ENCODE data around the gene ADAMTS8.
A peak's percentile ranks its signal among the peaks of the same experiment; 100 is the strongest.

Gene ADAMTS8

DNA sequence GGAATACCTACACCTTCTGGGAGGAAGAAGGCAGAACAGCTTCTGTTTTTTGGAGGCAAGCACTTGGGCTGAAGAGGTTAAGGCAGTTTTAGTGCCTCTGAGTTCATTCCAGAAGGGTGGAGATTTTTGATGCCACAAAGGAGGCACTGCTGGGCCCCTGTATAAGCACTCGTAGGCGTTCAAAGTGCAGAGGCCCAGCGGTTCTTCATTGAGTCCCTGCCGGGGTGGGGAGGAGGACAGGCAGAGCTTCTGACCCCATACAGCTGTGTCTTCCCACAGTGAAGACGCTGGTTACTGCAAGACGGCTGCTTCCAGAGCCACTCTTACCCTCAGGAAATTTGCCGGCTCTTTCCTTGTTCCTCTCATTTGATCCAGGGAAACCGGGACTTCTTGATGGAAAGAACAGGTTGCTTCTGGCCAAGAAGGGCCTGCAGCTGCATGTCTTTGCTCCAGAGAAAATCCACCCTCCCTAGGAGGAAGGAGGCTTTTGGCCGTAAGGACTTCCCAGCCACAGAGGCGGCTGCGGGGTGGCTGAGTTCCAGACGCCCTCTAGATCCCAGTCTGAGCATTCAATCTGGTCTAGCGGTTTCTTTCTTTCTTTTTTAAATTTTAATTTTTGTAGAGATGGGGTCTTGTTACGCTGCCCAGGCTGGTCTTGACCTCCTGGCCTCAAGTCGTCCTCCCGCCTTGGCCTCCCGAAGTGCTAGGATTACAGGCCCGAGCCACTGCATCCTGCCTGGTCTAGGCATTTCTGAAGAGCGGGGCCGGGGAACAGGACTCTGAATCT lies 29.4 kb upstream of the ADAMTS8 start:
- no peak overlapping the region for H3K4me3 ChIP-seq (ENCODE audit: low read depth, low read length)
- no peaks in the 10 kb centered on the region for H3K9me3 ChIP-seq (ENCODE audit: control insufficient read depth, insufficient read depth, low read length)
- H3K4me1 ChIP-seq (ENCODE audit: control insufficient read depth, insufficient read depth, low read length): no peaks in the 10 kb centered on the region
- no peak overlapping the region for H3K27ac ChIP-seq (ENCODE audit: low read depth, low read length)
- H3K27me3 ChIP-seq (ENCODE audit: control insufficient read depth, insufficient read depth, low read length): peaks cover 38% of the 10 kb centered on the region
- no peaks in the 10 kb centered on the region for H3K36me3 ChIP-seq (ENCODE audit: control insufficient read depth, insufficient read depth, low read length)
- H3K9ac ChIP-seq (ENCODE audit: low read depth, low read length): no peak overlapping the region

DNA sequence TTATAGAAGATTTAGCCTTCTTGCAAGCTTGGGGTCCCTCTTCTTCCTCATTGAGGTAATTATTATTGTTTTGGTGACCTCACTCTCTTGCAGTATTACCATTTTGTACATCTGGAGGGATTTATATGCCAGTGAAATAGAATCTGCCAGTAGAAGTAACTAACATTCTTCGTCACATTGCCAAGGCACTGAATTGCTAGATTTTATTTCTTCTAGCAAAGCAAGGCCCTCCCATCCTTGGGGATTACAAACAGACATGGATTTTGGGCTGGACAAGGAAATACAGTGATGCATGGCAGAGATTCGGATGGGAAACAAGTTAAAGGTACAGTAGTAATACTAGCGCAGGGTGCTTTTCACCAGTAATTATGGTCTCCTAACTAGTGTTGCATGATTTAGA lies 27.9 kb upstream of the ADAMTS8 start:
- H3K36me3 ChIP-seq (ENCODE audit: control insufficient read depth, insufficient read depth, low read length): no peaks in the 10 kb centered on the region
- H3K27ac ChIP-seq (ENCODE audit: low read depth, low read length): no peak overlapping the region
- H3K27me3 ChIP-seq (ENCODE audit: control insufficient read depth, insufficient read depth, low read length): peaks cover 53% of the 10 kb centered on the region
- H3K4me3 ChIP-seq (ENCODE audit: low read depth, low read length): no peak overlapping the region
- no peaks in the 10 kb centered on the region for H3K9me3 ChIP-seq (ENCODE audit: control insufficient read depth, insufficient read depth, low read length)
- H3K4me1 ChIP-seq (ENCODE audit: control insufficient read depth, insufficient read depth, low read length): no peaks in the 10 kb centered on the region
- no peak overlapping the region for H3K9ac ChIP-seq (ENCODE audit: low read depth, low read length)

DNA sequence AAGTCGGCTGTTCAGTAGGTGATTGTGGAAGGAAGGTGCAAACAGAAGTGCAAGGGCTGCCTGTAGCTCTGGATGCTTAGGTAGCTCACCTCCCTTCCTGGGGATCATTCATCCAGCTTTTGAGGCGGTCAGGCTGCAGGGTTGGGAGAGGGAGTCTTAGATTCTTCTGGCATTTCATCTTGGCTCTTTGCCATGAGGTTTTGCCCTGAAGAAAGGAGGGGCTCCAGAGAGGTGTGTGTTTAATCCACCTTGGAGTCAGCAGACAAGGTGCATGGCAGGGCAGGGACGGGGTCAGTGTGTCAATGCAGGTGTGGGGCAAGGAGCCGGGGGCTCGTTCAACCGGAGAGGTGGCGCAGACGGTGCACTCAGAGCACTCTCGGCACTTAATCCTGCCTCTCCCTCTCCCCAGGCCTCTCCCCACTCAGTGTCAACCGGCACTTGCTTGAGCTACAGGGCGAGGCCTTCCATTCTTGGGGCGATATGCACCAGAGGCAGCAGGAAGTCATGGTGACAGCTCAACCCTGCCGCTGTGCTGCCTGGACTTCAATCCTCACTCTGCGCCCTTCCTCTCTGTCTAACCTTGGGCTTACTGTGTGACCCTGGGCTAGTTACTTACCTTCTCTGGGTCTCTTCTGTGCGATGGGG lies 27.2 kb upstream of the ADAMTS8 start:
- Histone ChIP-seq H3K27me3 (ENCODE audit: control insufficient read depth, insufficient read depth, low read length) (peaks cover 60% of the 10 kb centered on the region), H3K36me3 (ENCODE audit: control insufficient read depth, insufficient read depth, low read length) (no peaks in the 10 kb centered on the region), H3K9me3 (ENCODE audit: control insufficient read depth, insufficient read depth, low read length) (no peaks in the 10 kb centered on the region)

DNA sequence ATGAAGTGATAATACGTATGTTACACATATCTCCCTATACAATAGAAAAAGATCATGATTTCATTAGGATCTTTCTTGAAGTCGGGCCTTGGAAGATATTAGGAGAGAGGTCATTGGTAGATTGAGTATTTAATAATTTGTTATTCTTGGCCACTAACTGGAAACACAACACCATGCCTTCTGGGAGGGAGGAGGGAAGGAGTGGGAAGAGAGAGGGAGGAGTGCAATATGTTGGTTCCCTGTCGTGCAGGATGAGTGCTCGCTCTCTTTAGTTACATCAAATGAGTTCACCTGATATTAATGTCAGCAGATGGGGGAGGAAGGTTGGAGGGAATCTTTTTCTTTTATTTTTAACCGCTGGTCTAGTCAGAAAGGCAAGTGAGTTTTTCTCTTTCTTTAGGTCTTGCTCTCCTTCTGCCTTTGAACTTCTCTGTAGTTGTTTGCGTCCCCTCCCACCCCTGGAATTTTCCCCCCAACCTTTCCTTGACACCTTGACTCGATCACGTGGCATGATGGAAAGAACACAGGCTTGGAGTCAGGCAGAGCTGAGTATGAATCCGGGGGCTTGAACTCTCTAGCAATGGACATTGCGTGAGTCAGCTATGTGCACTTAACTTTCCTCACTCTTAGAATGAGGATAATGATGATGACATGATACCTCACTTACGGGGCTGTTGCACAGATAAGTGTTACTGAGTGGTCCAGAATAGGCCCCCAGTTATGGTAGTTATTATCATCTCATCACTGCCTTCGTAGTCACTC lies 26.3 kb upstream of the ADAMTS8 start:
- Histone ChIP-seq H3K36me3 (ENCODE audit: control insufficient read depth, insufficient read depth, low read length) (no peaks in the 10 kb centered on the region), H3K4me1 (ENCODE audit: control insufficient read depth, insufficient read depth, low read length) (no peaks in the 10 kb centered on the region; the same call in 1 of the 2 replicates), H3K9ac (ENCODE audit: low read depth, low read length) (no peak overlapping the region), H3K27me3 (ENCODE audit: control insufficient read depth, insufficient read depth, low read length) (peaks cover 70% of the 10 kb centered on the region), H3K9me3 (ENCODE audit: control insufficient read depth, insufficient read depth, low read length) (no peaks in the 10 kb centered on the region), H3K4me3 (ENCODE audit: low read depth, low read length) (no peak overlapping the region), H3K27ac (ENCODE audit: low read depth, low read length) (no peak overlapping the region)

More for the DNA sequence above, 27.2 kb upstream of the ADAMTS8 start:
- Histone ChIP-seq H3K27ac (ENCODE audit: low read depth, low read length) (no peak overlapping the region), H3K9ac (ENCODE audit: low read depth, low read length) (no peak overlapping the region), H3K4me3 (ENCODE audit: low read depth, low read length) (no peak overlapping the region), H3K4me1 (ENCODE audit: control insufficient read depth, insufficient read depth, low read length) (no peaks in the 10 kb centered on the region)

DNA sequence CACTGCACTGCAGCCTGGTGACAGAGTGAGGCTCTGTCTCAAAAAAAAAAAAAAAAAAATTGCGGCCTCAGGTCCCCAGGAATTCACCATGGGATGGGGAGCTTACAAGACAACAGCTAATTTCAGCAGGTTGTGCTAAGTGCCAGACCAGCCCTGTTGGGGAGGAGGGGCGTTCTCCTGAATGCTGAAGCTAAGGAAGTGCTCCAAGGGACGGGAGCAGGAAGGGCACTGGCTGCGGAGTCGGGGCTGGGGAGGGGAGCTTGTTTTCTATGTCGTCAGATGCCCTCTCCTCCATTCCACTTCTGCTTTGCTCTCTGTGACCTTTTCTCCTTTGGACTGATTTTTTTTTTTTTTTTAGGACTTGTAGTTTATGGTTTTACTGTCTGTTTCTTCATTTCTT lies 24.5 kb upstream of the ADAMTS8 start:
- Histone ChIP-seq H3K9me3 (ENCODE audit: control insufficient read depth, insufficient read depth, low read length) (no peaks in the 10 kb centered on the region), H3K36me3 (ENCODE audit: control insufficient read depth, insufficient read depth, low read length) (no peaks in the 10 kb centered on the region), H3K4me3 (ENCODE audit: low read depth, low read length) (no peak overlapping the region), H3K27me3 (ENCODE audit: control insufficient read depth, insufficient read depth, low read length) (peaks cover 82% of the 10 kb centered on the region), H3K4me1 (ENCODE audit: control insufficient read depth, insufficient read depth, low read length) (no peaks in the 10 kb centered on the region; the same call in 1 of the 2 replicates), H3K9ac (ENCODE audit: low read depth, low read length) (no peak overlapping the region), H3K27ac (ENCODE audit: low read depth, low read length) (no peak overlapping the region)

DNA sequence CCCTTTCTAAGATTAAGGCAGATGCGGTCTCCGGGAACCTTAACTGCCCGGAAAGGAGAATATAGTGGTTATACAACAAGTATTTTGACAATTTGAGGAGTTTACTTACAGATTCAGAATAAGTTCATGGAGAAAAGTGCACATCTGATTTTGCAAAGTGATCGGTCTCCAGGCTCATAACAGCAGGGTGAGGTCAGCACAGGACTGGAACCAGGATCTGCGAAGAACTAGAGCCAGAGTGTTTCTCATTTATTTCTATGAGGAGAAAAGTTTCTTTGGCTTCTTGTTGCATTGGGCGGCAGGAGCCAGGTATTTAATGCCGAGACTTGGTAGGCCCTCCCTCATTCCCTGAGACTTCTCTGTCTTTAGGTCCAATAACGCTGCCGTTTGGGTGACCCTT lies 23.8 kb upstream of the ADAMTS8 start:
- H3K4me1 ChIP-seq (ENCODE audit: control insufficient read depth, insufficient read depth, low read length): no peaks in the 10 kb centered on the region; the same call in 1 of the 2 replicates
- no peak overlapping the region for H3K9ac ChIP-seq (ENCODE audit: low read depth, low read length)
- peaks cover 87% of the 10 kb centered on the region for H3K27me3 ChIP-seq (ENCODE audit: control insufficient read depth, insufficient read depth, low read length)
- H3K36me3 ChIP-seq (ENCODE audit: control insufficient read depth, insufficient read depth, low read length): no peaks in the 10 kb centered on the region
- H3K9me3 ChIP-seq (ENCODE audit: control insufficient read depth, insufficient read depth, low read length): no peaks in the 10 kb centered on the region
- H3K27ac ChIP-seq (ENCODE audit: low read depth, low read length): no peak overlapping the region
- H3K4me3 ChIP-seq (ENCODE audit: low read depth, low read length): no peak overlapping the region

DNA sequence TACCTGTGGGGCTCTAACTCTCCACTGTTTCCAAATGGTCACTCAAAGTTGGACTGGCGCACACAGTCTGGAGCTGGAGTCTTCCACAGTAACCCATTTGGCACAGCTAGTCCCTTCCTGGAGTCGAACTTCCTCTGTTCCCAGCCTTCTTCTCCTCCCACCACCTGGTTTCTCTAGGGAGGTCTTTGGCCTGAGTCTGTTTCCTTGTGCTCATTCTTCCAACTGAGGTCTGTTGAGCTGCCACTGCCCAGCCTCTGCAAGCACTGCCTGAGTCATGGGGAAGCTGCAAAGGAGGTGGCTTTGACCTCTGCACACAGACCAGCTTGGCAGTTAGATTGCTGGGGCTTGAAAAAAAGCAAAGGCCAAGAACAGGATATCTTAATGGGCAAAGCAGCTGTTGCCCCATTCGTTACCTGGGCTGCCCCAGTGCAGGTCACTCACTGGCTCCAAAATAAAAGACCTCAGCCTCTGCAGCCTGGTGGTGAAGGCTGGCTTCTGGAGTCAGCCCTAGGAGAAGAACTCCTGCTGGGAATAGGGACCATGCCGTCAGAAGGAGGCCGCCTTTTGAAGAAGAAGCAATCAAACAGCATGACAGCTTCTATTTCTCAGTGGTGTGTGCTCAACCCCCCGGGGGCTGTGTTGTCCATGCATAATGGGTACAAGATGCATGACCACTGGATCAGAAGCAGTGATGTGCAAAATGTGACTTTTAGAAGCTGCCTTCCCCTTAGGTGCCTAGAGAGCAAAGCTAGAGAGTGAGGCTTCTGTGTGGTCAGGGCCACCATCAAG lies 23.0 kb upstream of the ADAMTS8 start:
- Histone ChIP-seq H3K27me3 (ENCODE audit: control insufficient read depth, insufficient read depth, low read length) (peaks cover 91% of the 10 kb centered on the region), H3K9me3 (ENCODE audit: control insufficient read depth, insufficient read depth, low read length) (no peaks in the 10 kb centered on the region), H3K4me1 (ENCODE audit: control insufficient read depth, insufficient read depth, low read length) (no peaks in the 10 kb centered on the region; the same call in 1 of the 2 replicates), H3K27ac (ENCODE audit: low read depth, low read length) (no peak overlapping the region), H3K4me3 (ENCODE audit: low read depth, low read length) (no peak overlapping the region), H3K9ac (ENCODE audit: low read depth, low read length) (no peak overlapping the region), H3K36me3 (ENCODE audit: control insufficient read depth, insufficient read depth, low read length) (no peaks in the 10 kb centered on the region)

DNA sequence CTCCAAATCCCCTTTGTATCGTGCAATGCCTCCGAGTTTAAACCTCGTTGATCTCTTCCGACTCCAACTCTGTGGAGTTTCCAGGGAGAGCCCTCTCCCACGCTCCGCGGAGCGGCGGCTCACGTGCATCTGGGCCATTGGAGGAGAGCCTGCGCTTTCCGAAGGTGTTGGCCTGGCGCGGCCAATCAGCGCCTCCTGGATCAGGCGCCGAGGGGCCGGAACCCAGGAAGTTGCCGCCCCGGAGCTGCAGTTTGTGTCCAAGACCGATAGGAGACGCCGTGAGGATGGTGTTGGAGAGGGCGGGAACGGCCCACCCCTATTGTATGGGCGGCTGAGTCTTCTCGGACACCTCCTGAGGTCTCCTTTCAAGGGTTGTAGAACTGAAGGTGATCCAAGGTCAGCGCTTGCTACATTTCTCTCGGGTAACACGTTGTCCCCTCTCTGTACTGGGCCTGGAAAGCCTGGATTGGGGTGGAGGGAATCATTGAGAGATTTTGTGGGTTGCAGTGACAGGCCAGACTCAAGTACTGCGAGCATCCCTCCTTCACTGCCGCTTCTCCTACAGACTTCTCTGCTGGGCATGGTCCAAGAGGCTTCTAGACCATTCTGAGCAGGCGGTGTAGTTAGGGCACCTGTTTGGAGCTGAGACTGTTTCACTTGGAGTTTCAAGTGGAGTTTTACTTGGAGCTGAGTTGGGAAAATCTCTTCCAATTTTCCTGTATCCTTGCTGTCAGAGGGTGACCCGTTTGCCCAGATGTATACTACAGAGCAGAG lies 21.8 kb upstream of the ADAMTS8 start:
- Histone ChIP-seq H3K36me3 (ENCODE audit: control insufficient read depth, insufficient read depth, low read length) (no peaks in the 10 kb centered on the region), H3K9me3 (ENCODE audit: control insufficient read depth, insufficient read depth, low read length) (no peaks in the 10 kb centered on the region), H3K9ac (ENCODE audit: low read depth, low read length) (no peak overlapping the region), H3K27me3 (ENCODE audit: control insufficient read depth, insufficient read depth, low read length) (peaks cover 85% of the 10 kb centered on the region), H3K27ac (ENCODE audit: low read depth, low read length) (no peak overlapping the region), H3K4me3 (ENCODE audit: low read depth, low read length) (peak overlapping the region; percentile 57), H3K4me1 (ENCODE audit: control insufficient read depth, insufficient read depth, low read length) (no peaks in the 10 kb centered on the region; the same call in 1 of the 2 replicates)

DNA sequence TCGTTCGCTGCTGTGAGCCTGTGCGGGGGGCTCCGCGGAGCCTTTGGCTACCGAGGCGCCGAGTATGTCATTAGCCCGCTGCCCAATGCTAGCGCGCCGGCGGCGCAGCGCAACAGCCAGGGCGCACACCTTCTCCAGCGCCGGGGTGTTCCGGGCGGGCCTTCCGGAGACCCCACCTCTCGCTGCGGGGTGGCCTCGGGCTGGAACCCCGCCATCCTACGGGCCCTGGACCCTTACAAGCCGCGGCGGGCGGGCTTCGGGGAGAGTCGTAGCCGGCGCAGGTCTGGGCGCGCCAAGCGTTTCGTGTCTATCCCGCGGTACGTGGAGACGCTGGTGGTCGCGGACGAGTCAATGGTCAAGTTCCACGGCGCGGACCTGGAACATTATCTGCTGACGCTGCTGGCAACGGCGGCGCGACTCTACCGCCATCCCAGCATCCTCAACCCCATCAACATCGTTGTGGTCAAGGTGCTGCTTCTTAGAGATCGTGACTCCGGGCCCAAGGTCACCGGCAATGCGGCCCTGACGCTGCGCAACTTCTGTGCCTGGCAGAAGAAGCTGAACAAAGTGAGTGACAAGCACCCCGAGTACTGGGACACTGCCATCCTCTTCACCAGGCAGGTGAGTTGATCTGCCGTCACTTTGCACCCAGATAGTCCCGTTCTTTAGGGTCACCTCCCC lies 21.0 kb upstream of the ADAMTS8 start:
- no peak overlapping the region for H3K27ac ChIP-seq (ENCODE audit: low read depth, low read length)
- H3K9ac ChIP-seq (ENCODE audit: low read depth, low read length): no peak overlapping the region
- no peaks in the 10 kb centered on the region for H3K36me3 ChIP-seq (ENCODE audit: control insufficient read depth, insufficient read depth, low read length)
- peaks cover 79% of the 10 kb centered on the region for H3K27me3 ChIP-seq (ENCODE audit: control insufficient read depth, insufficient read depth, low read length)
- H3K4me3 ChIP-seq (ENCODE audit: low read depth, low read length): peak overlapping the region; percentile 57
- H3K9me3 ChIP-seq (ENCODE audit: control insufficient read depth, insufficient read depth, low read length): no peaks in the 10 kb centered on the region
- H3K4me1 ChIP-seq (ENCODE audit: control insufficient read depth, insufficient read depth, low read length): no peaks in the 10 kb centered on the region; the same call in 1 of the 2 replicates
